Thyroid gland (tissue), 4 donors: Measurements from ENCODE around the gene WDR27.

Experiments
- CTCF ChIP-seq, 6 experiments: fragments of 200-600 bp in 3 of 6; fragments of 450-650 bp in 3 of 6; sonication (generic) in 3 of 6; IDR thresholded peaks; one replicate each; pipeline ENCODE4 v1.5.1; 2016 to 2019; ENCODE audit warnings: antibody characterized with exemption in 6 of 6, mild to moderate bottlenecking in 2 of 6, inconsistent platforms in 1 of 6, moderate library complexity in 1 of 6
- POLR2A ChIP-seq, 2 donors: fragments of 450-650 bp; IDR thresholded peaks; one replicate each; pipeline ENCODE4 v1.6.1; 2017; ENCODE audit warnings: antibody characterized with exemption in 2 of 2, mild to moderate bottlenecking in 2 of 2, moderate library complexity in 1 of 2

- TF ChIP-seq CTCF (IDR thresholded peaks at IDR 0.05) (no peak), POLR2A (IDR thresholded peaks at IDR 0.05) (no peak)
Observed at GRCh38 chr6:169652896-169653295, 48.9 kb downstream of the WDR27 start.
